Activated CD8-positive, alpha-beta T cell treated with anti-CD3 and anti-CD28 coated beads, Interleukin-2, amount 10 ng/mL, durations not matched to agents 7 days and 5 days (primary cell): ENCODE results near the gene CLEC3B. TPM values are rescaled to one million over a fixed set of nuclear protein-coding genes. Genes with fewer than 3 reads are reported as not detected.
"Not testable (repeated sequence)": the region's sequence is repeated elsewhere in the genome, so short reads cannot be mapped to it uniquely, and the experiment has no call there.

ENCODE experiments used
- ATAC-seq: fragments of 150-1000 bp; cut with Tn5 transposase; one replicate; pipeline ENCODE4 v1.10.0; 2021; ENCODE audit warnings: moderate library complexity
- CTCF ChIA-PET: fragments of 350-600 bp; sonication (Branson Sonifier 250); formaldehyde crosslinking; loops from one replicate; lab custom pipeline; 2021; ENCODE audit warnings: antibody characterized with exemption; lab: Charles Lee
- POLR2A ChIA-PET: fragments of 350-600 bp; sonication (Branson Sonifier 250); formaldehyde crosslinking; loops from one replicate; lab custom pipeline; 2021; ENCODE audit warnings: antibody characterized with exemption; lab: Charles Lee
- DNase-seq: peaks from one replicate; pipeline ENCODE4 v3.0.0-alpha.2; 2020
- H3K27ac Mint-ChIP-seq: one replicate; pipeline ENCODE4 v1.8.0; 2021; ENCODE audit warnings: mild to moderate bottlenecking, mixed read lengths
- H3K27me3 Mint-ChIP-seq: one replicate; pipeline ENCODE4 v1.8.0; 2021; ENCODE audit warnings: low read depth, mixed read lengths
- H3K36me3 Mint-ChIP-seq: one replicate; pipeline ENCODE4 v1.8.0; 2021; ENCODE audit warnings: low read depth, mixed read lengths
- H3K4me1 Mint-ChIP-seq: one replicate; pipeline ENCODE4 v1.8.0; 2021; ENCODE audit warnings: low read depth, mixed read lengths
- H3K4me3 Mint-ChIP-seq: one replicate; pipeline ENCODE4 v1.8.0; 2021; ENCODE audit warnings: mild to moderate bottlenecking, mixed read lengths
- H3K9me3 Mint-ChIP-seq: one replicate; pipeline ENCODE4 v1.8.0; 2022; ENCODE audit warnings: mixed read lengths; ENCODE audit not compliant: insufficient read depth
- total RNA-seq, 2 experiments: library from RNA; stranded (reverse); gene quantifications; one replicate each; pipeline ENCODE4 v1.2.3, GENCODE V29; 2021

Gene CLEC3B
- total RNA-seq, 2 experiments from 2014 or later, result 0.29 TPM

DNA sequence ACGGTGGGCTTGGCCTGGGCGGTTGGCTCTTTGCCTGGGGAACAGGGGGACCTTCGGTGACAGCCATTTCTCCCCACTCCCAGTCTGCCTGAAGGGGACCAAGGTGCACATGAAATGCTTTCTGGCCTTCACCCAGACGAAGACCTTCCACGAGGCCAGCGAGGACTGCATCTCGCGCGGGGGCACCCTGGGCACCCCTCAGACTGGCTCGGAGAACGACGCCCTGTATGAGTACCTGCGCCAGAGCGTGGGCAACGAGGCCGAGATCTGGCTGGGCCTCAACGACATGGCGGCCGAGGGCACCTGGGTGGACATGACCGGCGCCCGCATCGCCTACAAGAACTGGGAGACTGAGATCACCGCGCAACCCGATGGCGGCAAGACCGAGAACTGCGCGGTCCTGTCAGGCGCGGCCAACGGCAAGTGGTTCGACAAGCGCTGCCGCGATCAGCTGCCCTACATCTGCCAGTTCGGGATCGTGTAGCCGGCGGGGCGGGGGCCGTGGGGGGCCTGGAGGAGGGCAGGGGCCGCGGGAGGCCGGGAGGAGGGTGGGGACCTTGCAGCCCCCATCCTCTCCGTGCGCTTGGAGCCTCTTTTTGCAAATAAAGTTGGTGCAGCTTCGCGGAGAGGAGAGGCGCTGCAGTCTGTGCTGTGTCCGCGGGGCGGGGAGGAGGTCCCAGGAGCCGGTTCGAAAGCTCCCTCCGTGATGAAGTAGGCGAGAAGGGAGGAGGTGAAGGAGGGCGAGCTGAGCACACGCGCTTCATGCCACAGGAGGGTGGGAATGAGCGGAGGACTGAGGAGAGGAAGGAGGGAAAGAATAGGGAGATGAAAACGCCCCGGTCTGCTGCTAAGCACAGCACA is 9.6 kb downstream of the CLEC3B start:
- no peaks in the 10 kb centered on the region for H3K9me3 Mint-ChIP-seq
- peak overlapping the region; percentile 59 for H3K27ac Mint-ChIP-seq
- peaks cover 40% of the 10 kb centered on the region for H3K4me1 Mint-ChIP-seq
- ATAC-seq (peak; percentile 25), DNase-seq (peak; percentile 54)
- POLR2A ChIA-PET, result no interaction called here
- CTCF ChIA-PET, result interaction anchor here (0.6 to 13.8 kb wide), 23 partner anchors 12 to 903 kb away, joined by 3 to 386 read pairs (median 4); partner anchors contain the start of genes EXOSC7 and ZDHHC3
- H3K4me3 Mint-ChIP-seq, result peak overlapping the region; percentile 68
- H3K36me3 Mint-ChIP-seq, result no peaks in the 10 kb centered on the region
- peaks cover 7% of the 10 kb centered on the region for H3K27me3 Mint-ChIP-seq

GRCh38 chr3:45037720-45038455 is 11.8 kb downstream of the CLEC3B start:
- no peaks in the 10 kb centered on the region for H3K9me3 Mint-ChIP-seq
- DNase-seq (peak; percentile 96), ATAC-seq (peak; percentile 82)
- peaks cover 7% of the 10 kb centered on the region for H3K27me3 Mint-ChIP-seq
- CTCF ChIA-PET, result interaction anchor here (0.6 to 13.8 kb wide), 40 partner anchors 10 to 625 kb away, joined by 3 to 386 read pairs (median 4); no protein-coding TSS in a partner anchor
- H3K36me3 Mint-ChIP-seq, result no peaks in the 10 kb centered on the region
- POLR2A ChIA-PET, result no interaction called here
- H3K27ac Mint-ChIP-seq, result no peak overlapping the region
- H3K4me1 Mint-ChIP-seq, result peaks cover 60% of the 10 kb centered on the region
- no peak overlapping the region for H3K4me3 Mint-ChIP-seq

DNA sequence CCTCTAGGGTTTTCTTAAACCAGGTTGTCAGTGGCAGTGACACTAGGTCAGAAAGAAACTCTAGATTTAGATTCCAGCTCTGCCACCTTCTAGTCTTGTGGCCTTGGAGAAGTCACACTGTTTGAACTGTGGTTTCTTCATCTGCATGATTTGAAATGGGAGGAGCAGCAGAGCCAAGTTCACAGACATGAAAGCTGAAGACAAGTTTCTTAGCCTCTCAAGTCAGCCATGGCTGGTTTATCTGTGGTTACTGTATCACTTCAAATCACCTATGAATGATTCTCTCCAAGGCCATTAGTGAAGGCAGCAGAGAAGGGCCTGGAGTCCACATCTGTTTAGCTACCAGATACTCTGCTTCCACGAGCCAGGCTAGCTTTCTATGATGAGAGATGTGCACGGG is 15.6 kb downstream of the CLEC3B start:
- H3K9me3 Mint-ChIP-seq, result no peaks in the 10 kb centered on the region
- H3K4me3 Mint-ChIP-seq, result no peak overlapping the region
- H3K27ac Mint-ChIP-seq, result peak overlapping the region; percentile 78
- H3K27me3 Mint-ChIP-seq, result peaks cover 17% of the 10 kb centered on the region
- ATAC-seq (peak; percentile 40), DNase-seq (peak; percentile 54)
- ChIA-PET CTCF (interaction anchor here (0.6 to 13.8 kb wide), 47 partner anchors 9 to 624 kb away, joined by 3 to 386 read pairs (median 5); partner anchors contain the start of genes EXOSC7, TMEM158 and ZDHHC3), POLR2A (interaction anchor here (0.6 to 1.9 kb wide), 2 partner anchors 38 to 76 kb away, joined by 3 to 5 read pairs; no protein-coding TSS in a partner anchor)
- H3K36me3 Mint-ChIP-seq, result no peaks in the 10 kb centered on the region
- H3K4me1 Mint-ChIP-seq, result peaks cover 39% of the 10 kb centered on the region

DNA sequence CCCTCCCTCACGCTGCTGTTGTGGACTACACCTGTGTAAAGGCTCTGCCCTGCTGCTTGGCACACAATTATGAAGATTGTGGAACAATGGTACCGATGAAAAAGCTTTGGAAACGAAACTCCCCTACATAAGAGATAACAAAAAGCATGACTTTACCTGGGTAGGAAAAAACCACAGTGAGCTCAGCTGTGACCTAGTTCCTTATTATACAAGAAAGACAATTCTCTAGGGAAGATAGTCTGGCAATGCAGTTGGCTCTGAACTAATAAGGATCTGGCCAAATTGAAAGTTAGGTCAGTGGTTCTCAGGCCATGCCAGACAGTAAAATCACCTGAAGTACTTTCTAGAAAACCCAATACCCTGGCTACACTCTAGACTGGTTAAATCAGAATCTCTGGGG is 16.1 kb downstream of the CLEC3B start:
- Mint-ChIP-seq H3K4me3 (no peak overlapping the region), H3K9me3 (no peaks in the 10 kb centered on the region), H3K27ac (peak overlapping the region; percentile 78), H3K36me3 (no peaks in the 10 kb centered on the region), H3K4me1 (peaks cover 38% of the 10 kb centered on the region), H3K27me3 (peaks cover 17% of the 10 kb centered on the region)
- DNase-seq (no peak), ATAC-seq (no peak)
- ChIA-PET POLR2A (interaction anchor here (1.9 kb wide), 1 partner anchor 76 kb away, joined by 5 read pairs; no protein-coding TSS in a partner anchor), CTCF (interaction anchor here (0.8 to 13.8 kb wide), 36 partner anchors 9 to 624 kb away, joined by 3 to 386 read pairs (median 6); partner anchors contain the start of genes EXOSC7, TMEM158 and ZDHHC3)

DNA sequence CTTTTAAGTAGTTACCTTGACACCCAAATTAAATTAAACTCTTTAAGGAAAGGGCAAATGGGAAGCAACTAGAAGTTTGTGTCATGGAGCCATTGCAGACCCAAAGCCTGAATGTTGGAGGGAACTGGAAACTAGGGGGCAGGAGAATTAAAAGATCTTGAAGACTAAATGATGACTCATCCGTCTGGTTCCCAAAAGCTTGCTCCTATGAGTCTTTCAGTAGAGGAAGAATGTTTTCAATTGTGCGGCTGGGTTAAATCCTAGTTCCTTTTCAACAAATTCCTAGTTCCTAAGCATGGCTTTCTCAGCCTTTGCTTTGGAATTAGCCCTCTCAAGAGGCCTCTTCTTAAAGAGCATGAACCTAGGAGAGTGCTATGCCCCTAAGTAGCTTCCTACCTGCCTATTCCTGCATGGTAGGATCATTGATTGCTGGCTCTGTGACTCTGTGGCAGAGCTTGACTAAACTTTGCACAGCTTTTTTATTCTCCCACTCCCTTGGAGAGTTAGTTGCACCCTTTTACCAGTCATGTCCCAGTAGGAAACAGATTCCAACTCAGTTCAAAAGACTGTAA is 17.7 kb downstream of the CLEC3B start:
- ChIA-PET CTCF (interaction anchor here (1.1 to 13.8 kb wide), 5 partner anchors 7 to 464 kb away, joined by 3 to 386 read pairs (median 14); no protein-coding TSS in a partner anchor), POLR2A (no interaction called here)
- Mint-ChIP-seq H3K27ac (no peak overlapping the region), H3K4me1 (peaks cover 31% of the 10 kb centered on the region), H3K9me3 (no peaks in the 10 kb centered on the region), H3K27me3 (peaks cover 30% of the 10 kb centered on the region), H3K4me3 (no peak overlapping the region), H3K36me3 (no peaks in the 10 kb centered on the region)
- no peak for ATAC-seq
- DNase-seq, result no peak

DNA sequence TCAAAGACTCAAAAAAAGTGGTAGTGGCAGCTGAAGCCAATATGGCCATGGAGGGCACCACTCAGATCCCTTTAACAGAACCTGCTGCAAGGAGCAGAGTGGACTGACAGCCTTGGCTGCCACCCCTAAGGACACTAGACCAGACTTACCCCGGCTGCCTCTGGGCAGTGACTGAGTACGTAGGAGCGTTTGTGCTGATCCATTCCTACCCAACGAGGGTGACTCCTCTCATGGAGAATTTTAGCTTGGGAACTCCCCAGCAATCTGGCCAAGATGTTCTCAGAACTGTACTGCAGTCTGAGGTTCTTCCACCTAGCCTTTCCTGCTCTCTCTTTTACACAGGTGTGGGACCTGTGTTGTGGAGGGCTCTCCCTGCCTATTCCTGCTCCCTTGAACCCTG is 22.1 kb downstream of the CLEC3B start:
- CTCF ChIA-PET, result interaction anchor here (0.8 to 13.8 kb wide), 4 partner anchors 10 to 161 kb away, joined by 3 to 386 read pairs (median 3); no protein-coding TSS in a partner anchor
- H3K4me1 Mint-ChIP-seq, result peaks cover 5% of the 10 kb centered on the region
- peaks cover 48% of the 10 kb centered on the region for H3K27me3 Mint-ChIP-seq
- DNase-seq (no peak), ATAC-seq (no peak)
- H3K4me3 Mint-ChIP-seq, result no peak overlapping the region
- POLR2A ChIA-PET, result interaction anchor here (0.6 kb wide), 1 partner anchor 58 kb away, joined by 3 read pairs; no protein-coding TSS in a partner anchor
- H3K36me3 Mint-ChIP-seq, result no peaks in the 10 kb centered on the region
- no peak overlapping the region for H3K27ac Mint-ChIP-seq
- no peaks in the 10 kb centered on the region for H3K9me3 Mint-ChIP-seq

DNA sequence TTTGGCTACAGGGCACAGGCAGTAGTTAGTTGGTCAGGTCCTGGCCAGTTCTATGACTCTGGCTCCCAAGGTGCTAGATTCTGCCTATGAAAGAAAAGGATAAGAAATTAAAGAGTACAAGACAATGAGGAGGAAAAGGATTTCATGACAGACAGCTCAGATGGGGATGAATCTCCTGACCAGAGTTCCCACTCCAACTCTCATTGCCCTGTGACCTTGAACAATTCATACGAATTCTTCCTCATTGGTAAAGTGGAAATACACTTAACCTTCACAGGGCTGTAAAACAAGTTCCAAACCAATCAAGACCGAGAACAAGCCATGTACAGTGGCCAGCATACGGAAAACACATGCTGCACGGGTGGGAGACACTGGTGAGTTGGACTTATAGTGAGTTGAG is 23.7 kb downstream of the CLEC3B start:
- peaks cover 10% of the 10 kb centered on the region for H3K4me1 Mint-ChIP-seq
- no peak overlapping the region for H3K27ac Mint-ChIP-seq
- H3K9me3 Mint-ChIP-seq, result no peaks in the 10 kb centered on the region
- ChIA-PET POLR2A (no interaction called here), CTCF (interaction anchor here (2.9 kb wide), 1 partner anchor 8 kb away, joined by 14 read pairs; no protein-coding TSS in a partner anchor)
- peaks cover 52% of the 10 kb centered on the region for H3K27me3 Mint-ChIP-seq
- ATAC-seq (no peak), DNase-seq (no peak)
- no peak overlapping the region for H3K4me3 Mint-ChIP-seq
- no peaks in the 10 kb centered on the region for H3K36me3 Mint-ChIP-seq

DNA sequence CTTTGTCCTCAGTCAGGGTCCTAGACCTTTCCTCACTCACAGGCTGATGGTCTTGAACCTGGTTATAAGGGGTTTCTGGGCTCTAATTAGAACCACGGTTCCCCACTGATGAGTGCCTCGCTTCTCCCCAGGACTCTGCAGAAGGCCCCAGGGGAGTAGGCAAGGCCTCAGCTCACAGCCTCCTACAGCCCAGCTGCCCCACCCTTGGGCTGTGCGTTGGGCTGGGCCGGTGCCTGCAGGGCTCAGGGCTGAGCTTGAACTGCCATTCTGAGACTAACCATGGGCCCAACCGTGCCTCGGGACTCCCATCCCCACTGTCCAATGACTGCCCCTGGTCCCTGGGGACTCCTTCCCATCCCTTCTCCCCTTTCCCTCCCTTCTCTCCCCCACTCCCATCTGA is 25.6 kb downstream of the CLEC3B start:
- Mint-ChIP-seq H3K4me1 (peaks cover 13% of the 10 kb centered on the region), H3K27ac (no peak overlapping the region)

GRCh38 chr3:45053805-45054195 is 27.7 kb downstream of the CLEC3B start:
- POLR2A ChIA-PET, ATAC-seq, H3K36me3 Mint-ChIP-seq, DNase-seq, H3K9me3 Mint-ChIP-seq, H3K4me3 Mint-ChIP-seq, H3K27ac Mint-ChIP-seq: not testable (repeated sequence)
- CTCF ChIA-PET, result interaction anchor here (3.1 to 5.6 kb wide), 3 partner anchors 11 to 156 kb away, joined by 27 to 76 read pairs (median 36); no protein-coding TSS in a partner anchor
- peaks cover 30% of the 10 kb centered on the region for H3K27me3 Mint-ChIP-seq
- H3K4me1 Mint-ChIP-seq, result peaks cover 19% of the 10 kb centered on the region

More for the DNA sequence above, 25.6 kb downstream of the CLEC3B start:
- no peaks in the 10 kb centered on the region for H3K9me3 Mint-ChIP-seq
- POLR2A ChIA-PET, result no interaction called here
- CTCF ChIA-PET, result interaction anchor here (1.3 to 2.9 kb wide), 2 partner anchors 9 to 13 kb away, joined by 3 to 14 read pairs; no protein-coding TSS in a partner anchor
- H3K36me3 Mint-ChIP-seq, result no peaks in the 10 kb centered on the region
- no peak for ATAC-seq
- no peak overlapping the region for H3K4me3 Mint-ChIP-seq
- peaks cover 46% of the 10 kb centered on the region for H3K27me3 Mint-ChIP-seq
- DNase-seq, result no peak

DNA sequence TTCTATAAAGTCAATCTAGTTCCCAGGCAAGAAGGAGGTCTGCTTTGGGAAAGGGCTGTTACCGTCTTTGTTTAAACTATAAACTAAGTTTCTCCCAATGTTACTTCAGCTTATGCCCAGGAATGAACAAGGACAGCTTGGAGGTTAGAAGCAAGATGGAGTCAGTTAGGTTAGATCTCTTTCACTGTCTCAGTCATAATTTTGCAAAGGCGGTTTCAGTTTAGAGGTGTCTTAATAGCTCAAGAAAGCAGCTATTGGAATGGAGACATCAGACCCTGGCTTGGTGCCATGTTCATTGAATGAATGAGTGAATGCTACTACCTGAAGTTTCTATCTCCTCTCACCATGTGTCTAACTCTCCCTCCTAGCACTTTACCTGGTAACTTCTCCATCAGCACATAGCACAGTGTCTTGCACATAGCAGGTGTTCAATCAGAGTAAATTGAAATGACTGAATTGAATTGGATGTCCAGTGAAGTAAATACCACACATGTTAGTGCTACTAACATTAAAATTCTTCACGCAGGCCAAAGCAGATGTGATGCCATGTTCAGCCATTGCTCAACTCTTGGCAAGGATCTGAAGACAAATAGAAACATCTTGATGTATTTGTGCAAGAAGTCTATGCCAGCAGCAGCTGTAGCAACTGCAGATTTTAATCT is 28.2 kb downstream of the CLEC3B start:
- POLR2A ChIA-PET, result no interaction called here
- H3K36me3 Mint-ChIP-seq, result no peaks in the 10 kb centered on the region
- H3K4me3 Mint-ChIP-seq, result no peak overlapping the region
- peaks cover 26% of the 10 kb centered on the region for H3K27me3 Mint-ChIP-seq
- H3K9me3 Mint-ChIP-seq, result no peaks in the 10 kb centered on the region
- no peak overlapping the region for H3K27ac Mint-ChIP-seq
- DNase-seq (no peak), ATAC-seq (no peak)
- H3K4me1 Mint-ChIP-seq, result peaks cover 19% of the 10 kb centered on the region
- CTCF ChIA-PET, result interaction anchor here (1.1 to 5.6 kb wide), 7 partner anchors 7 to 442 kb away, joined by 4 to 76 read pairs (median 7); no protein-coding TSS in a partner anchor
